Stimulated activated CD4-positive, alpha-beta T cell treated with anti-CD3 and anti-CD28 coated beads, Interleukin-15, amount 100 ng/mL, for 48 hours (primary cell): Measurements from ENCODE around the gene FBXL19.

ENCODE experiments used
- DNase-seq, 2 donors: peaks; one replicate each; pipeline ENCODE4 v3.0.0-alpha.2; 2020; ENCODE audit warnings: low read depth in 2 of 2

The FBXL19 gene

DNA sequence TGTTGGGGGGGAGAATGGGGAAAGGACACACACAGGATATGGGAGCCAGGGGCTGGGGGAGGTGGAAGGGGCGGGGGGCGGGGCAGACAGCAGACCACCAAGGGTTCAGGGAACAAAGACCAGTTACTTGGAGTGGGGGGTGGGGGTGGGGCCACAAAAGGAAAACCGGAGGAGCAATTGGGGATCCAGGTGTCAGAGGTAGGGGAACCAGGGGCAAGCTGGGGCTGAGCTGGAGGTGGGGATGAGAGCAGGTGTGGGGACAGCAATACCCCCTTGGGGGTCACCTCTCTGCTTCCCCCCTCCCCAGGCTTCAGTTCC, 24.1 kb downstream of the FBXL19 start:
- DNase-seq, result no peak

DNA sequence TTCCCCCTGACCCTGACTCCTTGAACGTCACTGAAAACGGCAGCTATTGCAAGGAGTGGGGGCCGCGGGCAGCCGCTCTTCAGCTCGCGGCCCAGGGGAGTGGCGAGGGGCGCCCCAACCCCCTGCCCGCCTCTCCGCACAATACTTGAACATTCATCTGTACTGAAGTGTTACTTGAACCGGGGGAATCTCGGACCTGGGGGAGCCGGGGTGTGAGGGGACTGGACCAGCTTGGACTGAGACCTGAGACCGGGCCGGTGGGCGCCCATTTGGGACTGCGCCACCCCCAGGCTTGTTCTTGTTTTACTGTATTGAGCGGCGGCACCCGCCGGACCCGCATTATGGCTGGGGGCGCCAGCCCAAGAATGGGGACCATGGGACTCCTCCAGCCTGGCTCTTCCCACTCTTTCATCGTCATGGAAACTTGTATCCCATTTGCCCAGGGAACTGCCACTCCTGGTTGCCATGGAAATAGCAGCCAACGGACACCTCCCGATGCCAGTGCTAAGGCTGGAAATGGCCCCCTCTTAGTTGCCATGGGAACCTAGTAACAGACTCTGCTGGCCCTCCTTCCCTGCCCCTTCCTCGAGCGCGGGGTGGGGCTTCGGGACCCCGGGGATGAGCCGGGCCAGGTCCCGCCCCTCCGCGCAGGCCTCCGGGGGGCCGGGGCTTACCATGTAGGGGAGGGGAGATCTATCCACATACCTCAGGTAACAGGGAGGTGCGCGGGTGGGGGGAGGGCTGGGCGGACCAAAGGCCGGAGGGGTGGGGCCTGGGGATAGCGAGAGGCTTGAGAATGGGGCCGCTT, 24.7 kb downstream of the FBXL19 start:
- DNase-seq, result no peak

DNA sequence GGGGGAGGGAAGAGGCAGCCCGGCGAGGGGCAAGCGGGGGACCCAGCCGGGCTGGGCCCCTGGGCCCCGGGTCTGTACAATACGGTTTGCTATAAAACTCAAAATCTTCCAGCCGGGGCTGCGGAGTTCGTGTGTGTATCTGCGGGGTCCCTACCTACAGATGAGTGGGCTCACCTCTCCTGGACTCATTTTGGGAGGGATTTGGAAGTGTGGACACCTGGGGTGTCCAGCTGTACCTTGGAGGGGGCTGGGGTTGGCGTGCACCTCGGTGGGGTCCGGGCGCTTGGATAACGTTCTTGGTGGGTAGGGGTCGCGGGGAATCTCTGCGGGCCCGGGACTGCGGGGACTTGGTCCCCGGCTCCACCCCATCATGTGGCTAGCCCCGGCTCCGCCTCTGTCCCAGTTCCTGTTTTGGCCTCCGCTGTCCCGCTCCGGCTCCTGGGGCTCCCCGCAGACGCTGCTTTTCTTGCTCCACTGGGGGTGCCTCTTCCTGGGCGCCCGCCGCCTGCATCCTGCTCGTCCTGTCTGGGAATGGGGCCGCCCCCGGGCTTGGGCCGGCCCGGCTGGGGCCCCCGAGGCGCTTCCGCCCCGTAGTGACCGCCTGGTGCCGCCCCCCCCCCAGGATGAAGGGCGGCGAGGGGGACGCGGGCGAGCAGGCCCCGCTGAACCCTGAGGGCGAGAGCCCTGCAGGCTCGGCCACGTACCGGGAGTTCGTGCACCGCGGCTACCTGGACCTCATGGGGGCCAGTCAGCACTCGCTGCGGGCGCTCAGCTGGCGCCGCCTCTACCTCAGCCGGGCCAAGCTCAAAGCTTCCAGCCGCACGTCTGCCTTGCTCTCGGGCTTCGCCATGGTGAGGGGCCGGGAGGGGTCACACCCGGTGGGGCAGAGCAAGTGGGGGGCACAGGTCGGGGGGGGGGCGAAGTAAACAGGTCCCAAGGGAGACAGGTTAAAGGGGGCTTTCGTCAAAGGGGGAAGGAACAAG, 25.6 kb downstream of the FBXL19 start, which contains the start of gene ORAI3:
ORAI3 (plus strand) TSS at position 402 of the 983 bp plus-strand sequence; CDS start at position 624, 222 bp downstream.
- DNase-seq, result no peak

DNA sequence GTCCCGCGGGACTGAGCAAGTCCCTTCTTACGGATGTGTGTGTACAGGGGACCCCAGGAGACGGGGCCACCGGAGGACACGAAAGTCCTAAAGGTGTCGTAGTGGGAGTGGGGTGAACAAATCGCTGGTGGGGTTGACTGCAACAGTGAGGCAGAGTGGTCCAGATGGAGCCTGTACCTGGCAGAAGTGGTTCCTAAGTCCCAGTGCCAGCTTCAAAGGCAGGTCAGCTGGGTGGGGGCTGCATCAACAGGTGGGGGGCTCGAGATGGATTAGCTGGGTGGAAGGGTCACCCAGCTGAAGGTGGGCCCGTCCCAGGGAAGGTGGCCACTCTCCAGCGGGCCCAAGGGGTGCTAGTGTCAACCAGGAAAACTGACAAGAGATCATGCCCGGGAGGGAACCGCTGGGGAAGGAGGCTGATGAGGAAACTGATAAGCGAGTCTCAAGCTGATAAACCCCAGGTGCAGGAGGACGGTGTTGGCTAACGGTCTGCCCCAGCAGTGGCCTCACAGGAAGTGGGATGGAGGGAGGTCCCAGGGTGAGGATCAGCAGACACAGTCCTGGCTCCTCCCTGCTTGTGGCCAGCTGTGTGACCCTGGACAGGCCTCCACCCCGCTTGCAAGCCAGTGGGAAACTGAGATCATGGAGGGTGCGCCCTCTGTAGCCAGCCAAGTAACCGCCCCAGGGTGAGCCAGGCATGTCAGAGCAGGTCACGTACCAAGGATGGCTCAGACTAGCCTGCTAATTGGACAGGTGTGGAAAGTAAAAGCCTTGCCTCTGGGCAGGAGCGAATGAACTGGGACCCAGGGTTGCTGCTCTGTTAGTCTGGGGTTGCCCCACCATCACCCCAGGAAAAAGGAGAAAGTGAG, 26.5 kb downstream of the FBXL19 start:
- DNase-seq, result peak in 1 of 2 donors; percentile 51

DNA sequence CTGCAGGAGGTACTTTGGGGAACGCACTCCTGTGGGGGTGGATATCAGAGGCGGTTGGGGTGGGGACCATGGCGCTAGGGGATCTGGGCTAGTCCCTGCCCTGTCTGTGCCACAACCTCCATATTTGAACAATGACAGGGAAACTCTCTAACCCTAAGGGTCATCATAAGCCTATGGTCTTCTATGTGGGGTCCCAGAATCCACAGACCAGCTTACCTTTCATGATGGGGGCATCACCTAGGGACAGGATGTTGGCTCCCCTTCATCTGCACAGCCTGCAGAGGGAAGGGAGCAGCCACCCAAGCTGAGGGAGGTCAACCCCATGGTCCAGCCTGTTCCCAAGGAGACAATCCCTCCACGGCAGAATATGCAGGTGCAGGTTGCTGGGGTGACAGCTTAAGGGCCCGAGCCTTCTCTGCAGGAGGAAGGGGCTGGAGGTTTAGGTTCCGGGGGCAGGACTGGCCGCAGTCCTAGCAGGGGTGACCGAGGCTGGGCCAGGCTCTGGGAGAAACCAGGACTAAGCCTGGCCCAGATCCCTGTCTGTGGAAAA, 27.2 kb downstream of the FBXL19 start:
- no peak for DNase-seq

DNA sequence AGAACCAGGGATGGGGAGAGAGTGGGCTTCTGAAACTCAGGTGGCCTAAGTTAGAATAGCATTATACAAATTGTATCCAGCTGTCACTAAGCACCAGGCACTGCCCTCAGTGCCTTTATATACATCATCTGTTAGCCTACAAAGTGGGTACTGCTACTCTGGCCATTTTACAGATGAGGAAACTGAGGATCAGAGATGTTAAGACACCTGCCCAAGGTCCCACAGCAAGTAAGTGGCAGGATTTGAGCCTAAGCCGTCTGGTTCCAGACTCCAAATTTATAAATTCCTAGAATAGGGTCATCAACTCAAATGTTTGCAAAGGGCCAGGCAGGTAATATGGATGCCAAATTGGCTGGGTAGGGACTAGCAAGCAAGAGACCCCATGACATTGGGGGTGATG, 27.8 kb downstream of the FBXL19 start:
- DNase-seq, result no peak

DNA sequence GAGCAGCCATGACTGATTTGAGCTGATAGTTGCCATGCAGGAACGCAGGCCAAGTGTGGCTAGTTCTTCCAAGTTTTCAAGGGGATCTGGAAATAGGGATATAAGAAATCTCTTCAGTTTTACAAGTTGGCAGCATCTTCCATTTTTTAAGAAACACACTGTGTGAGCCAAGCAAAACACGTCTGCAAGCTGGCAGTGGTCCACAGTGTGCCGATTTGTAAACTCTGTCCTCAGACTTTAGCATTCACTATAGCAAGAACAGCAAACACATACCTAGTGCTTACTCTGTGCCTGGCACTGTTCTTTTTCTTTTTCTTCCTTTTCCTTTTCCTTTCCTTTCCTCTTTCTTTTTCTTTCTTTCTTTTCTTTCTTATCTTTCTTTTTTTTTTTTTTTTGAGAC, 28.4 kb downstream of the FBXL19 start:
- DNase-seq, result no peak

DNA sequence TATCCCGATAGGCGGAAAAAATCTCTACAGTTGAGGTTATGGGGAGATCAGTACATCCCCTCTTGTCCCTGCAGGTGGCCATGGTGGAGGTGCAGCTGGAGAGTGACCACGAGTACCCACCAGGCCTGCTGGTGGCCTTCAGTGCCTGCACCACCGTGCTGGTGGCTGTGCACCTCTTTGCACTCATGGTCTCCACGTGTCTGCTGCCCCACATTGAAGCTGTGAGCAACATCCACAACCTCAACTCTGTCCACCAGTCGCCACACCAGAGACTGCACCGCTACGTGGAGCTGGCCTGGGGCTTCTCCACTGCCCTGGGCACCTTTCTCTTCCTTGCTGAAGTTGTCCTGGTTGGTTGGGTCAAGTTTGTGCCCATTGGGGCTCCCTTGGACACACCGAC, 29.7 kb downstream of the FBXL19 start:
- DNase-seq, result no peak

DNA sequence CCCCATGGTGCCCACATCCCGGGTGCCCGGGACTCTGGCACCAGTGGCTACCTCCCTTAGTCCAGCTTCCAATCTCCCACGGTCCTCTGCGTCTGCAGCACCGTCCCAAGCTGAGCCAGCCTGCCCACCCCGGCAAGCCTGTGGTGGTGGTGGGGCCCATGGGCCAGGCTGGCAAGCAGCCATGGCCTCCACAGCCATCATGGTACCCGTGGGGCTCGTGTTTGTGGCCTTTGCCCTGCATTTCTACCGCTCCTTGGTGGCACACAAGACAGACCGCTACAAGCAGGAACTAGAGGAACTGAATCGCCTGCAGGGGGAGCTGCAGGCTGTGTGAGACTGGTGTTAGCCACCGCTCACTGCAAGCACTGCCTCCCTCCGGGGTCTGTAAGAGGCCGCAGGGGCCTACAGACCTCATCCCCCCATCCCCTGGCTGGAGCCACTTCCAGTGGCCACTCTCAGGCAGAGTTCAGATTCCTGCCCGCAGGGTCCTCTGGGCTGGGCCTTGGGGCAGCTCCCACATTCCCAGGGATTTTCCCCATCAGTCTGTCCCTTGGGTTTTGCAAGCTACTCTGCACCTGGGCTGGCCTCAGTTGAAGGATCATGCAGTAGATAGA, 30.2 kb downstream of the FBXL19 start:
- DNase-seq, result peak; percentile 40 to 57

DNA sequence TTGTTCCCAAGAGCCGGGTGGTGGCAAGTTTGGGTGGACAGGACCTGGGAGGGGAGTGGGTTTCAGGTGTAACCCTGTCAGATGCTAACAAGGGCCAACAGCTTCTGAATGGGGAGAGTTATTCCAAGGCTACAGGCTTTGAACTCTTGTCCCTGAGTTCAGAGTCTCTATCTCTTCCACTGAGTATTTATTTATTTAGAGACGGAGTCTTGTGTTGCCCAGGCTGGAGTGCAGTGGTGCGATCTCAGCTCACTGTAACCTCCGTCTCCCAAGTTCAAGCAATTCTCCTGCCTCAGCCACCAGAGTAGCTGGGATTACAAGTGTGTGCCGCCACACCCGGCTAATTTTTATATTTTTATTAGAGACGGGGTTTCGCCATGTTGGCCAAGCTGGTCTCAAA, 31.6 kb downstream of the FBXL19 start:
- no peak for DNase-seq

DNA sequence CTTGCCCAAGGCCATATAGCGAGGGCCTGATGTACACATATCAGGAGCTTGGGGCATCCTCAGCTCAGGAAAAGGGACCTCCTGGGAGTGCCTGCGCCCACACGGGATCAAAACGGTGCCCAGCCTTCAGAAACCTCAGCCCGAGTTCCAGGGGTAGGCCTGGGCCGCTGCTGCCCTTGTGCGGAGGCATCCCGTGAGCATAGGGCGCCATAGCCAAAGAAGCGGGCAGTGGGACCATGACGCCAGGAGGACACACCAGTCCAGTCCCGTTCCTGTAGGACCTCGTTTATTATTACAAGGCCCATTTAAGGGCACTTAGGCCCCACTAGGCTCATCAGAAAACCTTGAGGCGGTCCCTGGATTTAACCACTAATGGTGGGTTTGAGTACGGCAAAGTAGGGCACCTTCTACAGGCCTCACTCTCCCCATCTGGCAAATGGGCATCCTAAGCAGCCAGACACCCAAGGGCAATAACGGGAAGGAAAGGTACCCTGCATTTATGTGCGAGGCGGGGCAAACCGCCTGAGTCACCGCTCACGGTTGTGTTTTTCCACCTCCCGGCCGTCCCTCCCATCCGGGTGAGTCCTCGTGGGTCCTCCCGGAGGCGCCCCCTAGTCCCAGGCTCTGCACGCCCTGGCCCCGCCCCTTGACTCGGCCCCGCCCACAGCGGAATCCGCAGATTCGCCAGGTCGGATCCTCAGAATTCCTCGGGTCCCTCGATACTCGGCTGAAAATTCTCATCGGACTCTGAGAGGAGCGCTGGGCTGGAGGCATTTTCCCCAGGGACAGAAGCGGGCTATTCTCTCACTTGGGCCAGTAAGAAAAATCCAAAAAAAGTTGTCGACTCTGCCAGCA, 33.5 kb downstream of the FBXL19 start:
- peak; percentile 89 to 90 for DNase-seq

DNA sequence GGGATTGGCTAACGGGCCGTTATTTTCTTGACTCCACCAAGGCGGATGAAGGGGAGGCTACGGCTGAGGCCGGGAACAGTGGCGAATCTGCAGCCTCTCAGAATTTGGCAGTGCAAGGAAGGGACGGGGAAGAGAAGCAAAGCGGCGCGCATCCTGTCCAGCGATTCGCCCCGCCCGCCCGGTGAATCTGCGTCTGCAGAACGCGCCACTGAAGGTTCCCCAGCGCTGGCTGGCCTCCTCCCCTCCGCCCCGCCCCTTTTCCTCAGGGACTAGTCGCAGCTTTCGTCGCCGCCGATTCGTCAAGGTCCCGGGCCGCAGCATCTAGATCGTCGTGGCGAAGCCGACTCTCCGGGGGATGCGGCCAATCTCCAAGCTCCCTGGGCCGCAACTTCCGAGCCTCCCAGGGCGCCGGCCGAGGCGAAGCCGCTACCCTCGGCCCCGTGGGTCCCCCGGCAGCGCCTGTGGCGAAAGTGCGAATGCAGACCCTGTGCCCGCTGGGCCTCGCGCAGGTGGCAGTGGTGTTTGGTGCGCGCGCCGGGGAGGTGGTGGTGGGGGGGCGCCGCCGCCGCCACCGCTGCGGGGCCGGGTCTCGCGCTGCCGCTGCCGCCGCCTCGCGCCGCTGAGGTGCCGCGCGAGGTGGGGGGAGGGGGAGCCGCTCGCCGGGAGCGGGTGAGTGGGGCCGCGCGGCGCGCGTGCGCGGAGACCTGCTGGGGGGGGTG, 34.2 kb downstream of the FBXL19 start, which contains the start of gene SETD1A:
SETD1A (plus strand) TSS at position 299 of the 719 bp plus-strand sequence. CDS start 978 bp downstream, outside the sequence.
- peak; percentile 97 for DNase-seq

DNA sequence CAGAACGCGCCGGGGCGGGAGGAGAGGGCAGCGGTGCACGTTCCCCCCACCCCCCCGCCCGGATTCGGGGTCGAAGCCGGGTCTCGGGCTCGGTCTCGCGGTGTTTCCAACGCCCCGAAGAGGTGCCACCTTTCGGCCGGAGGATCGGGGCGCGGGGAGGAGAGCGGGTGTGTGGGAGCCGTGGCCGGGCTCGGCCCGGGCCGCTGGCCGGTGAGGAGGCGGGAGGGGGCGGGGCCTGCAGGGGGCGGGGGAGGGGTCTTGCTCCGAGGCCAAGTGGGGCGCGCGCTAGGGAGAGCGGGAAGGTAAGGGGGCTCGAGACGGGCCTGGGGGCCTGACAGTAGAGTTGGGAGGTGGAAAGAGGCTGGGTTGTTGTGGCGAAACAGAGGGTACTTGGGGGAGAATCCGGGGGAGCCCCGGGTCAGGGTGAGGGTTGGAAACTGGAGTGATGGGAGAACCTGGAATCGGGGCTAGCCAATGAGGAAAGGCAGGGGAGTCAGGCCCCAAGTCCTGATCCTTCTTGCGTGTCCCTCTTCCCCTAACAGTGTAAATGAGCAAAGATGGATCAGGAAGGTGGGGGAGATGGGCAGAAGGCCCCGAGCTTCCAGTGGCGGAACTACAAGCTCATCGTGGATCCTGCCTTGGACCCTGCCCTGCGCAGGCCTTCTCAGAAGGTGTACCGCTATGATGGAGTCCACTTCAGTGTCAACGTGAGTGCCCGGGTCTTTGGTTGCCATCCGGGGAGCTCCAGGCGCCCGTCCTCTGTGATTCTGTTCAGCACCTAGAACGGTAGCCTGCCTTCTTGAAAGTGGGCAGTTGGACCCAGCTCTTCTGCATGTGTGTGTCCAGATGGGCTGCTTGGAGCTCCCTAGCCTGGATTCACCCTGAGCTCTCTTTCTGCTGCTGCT, 35.1 kb downstream of the FBXL19 start:
- no peak for DNase-seq

DNA sequence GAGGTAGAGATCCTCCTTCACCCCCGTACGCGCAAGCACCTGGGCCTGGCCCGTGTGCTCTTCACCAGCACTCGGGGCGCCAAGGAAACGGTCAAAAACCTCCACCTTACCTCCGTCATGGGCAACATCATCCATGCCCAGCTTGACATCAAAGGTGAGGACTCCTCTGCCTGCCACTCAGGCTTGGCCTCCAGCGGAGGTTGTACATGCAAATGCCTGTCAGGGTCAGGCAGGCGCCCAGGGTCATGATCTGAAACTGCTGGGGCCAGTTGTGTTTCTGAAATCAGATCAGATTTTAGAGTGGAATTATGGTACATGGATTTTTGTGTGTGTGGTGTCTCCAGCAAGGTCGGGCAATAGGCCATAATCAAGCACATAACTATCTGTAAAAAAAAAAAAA, 38.0 kb downstream of the FBXL19 start:
- no peak for DNase-seq

DNA sequence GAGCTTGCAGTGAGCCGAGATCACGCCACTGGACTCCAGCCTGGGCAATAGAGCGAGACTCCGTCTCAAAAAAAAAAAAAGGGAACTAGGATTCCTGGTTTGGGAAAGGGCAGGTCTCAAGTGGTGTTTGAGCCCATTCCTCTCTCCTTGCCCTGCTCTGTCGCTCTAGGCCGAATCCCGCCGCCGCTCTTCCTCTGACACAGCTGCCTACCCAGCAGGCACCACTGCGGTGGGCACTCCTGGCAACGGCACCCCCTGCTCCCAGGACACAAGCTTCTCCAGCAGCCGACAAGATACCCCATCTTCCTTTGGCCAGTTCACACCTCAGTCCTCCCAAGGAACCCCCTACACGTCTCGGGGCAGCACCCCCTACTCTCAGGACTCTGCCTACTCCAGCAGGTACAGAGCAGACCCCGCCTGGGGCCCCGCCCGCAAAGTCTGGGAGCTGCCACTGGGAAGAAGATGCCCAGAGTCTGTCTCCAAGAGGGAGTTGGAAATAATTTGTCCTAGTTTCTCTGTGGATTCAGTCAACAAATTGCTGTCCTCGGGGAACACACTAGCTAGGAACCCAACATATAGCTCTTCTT, 40.6 kb downstream of the FBXL19 start:
- no peak for DNase-seq

DNA sequence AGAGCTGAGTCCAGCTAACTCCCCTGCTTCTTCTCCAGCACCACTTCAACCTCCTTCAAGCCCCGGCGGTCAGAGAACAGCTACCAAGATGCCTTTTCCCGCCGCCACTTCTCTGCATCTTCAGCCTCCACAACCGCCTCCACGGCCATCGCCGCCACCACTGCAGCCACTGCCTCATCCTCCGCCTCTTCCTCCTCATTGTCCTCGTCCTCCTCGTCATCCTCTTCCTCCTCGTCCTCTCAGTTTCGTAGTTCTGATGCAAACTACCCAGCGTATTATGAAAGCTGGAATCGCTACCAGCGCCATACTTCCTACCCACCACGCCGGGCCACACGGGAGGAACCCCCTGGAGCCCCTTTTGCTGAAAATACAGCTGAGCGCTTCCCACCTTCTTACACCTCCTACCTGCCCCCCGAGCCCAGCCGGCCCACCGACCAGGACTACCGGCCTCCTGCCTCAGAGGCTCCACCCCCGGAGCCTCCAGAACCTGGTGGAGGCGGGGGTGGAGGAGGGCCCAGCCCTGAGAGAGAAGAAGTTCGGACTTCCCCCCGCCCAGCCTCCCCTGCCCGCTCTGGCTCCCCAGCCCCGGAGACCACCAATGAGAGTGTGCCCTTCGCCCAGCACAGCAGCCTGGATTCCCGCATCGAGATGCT, 41.3 kb downstream of the FBXL19 start:
- no peak for DNase-seq

DNA sequence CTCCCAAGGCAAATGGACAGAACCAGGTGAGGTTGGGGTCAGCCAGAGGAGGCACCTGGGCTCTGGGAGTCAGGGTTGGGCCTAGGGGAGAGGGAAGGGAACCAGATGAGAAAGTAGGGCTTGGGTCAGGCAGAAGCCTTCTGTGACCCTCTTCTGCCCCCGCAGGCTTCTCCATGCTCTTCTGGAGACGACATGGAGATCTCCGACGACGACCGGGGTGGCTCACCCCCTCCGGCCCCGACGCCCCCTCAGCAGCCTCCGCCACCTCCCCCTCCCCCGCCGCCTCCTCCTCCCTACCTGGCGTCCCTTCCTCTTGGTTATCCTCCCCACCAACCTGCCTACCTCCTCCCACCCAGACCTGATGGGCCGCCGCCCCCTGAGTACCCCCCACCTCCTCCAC, 42.1 kb downstream of the FBXL19 start:
- DNase-seq, result no peak
